HT1080 (cell line): Measurements from ENCODE around the gene PTPRG. TPM values are rescaled to one million over a fixed set of nuclear protein-coding genes. Genes with fewer than 3 reads are reported as not detected.
A peak's percentile ranks its signal among the peaks of the same experiment; 100 is the strongest.
"Not testable (repeated sequence)": the region's sequence is repeated elsewhere in the genome, so short reads cannot be mapped to it uniquely, and the experiment has no call there.

ENCODE experiments used
- DNase-seq: peaks from one replicate; pipeline ENCODE4 v3.0.0-alpha.2; 2015; ENCODE audit warnings: low read depth
- total RNA-seq: library from RNA; depleted of rRNA; stranded (reverse); fragments of >200 nt; shearing (Covaris generic); gene quantifications from 2 replicates; pipeline ENCODE4 v1.2.3, GENCODE V29; 2014

The PTPRG gene
- total RNA-seq, 1 experiment from 2014 or later = 41.1 TPM

DNA sequence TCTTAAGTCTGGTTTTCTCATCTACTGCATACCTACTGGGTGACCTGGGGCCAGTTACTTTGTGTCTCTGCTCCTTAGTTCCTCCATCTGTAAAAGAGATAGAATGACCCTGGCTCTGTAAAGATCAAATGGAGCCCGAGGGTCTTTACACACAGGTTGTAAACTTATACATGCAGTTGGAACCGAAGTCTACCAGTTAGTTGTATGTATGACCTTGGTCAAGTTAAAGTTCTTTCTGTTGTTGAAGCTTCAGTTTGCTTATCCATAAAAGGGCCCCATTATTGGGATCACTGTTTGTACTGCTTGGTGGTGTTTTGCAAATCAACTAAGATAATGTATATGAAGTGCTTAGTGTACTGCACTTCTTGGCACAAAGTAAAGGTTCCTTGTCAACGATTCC, 186.9 kb downstream of the PTPRG start:
- no peak for DNase-seq

DNA sequence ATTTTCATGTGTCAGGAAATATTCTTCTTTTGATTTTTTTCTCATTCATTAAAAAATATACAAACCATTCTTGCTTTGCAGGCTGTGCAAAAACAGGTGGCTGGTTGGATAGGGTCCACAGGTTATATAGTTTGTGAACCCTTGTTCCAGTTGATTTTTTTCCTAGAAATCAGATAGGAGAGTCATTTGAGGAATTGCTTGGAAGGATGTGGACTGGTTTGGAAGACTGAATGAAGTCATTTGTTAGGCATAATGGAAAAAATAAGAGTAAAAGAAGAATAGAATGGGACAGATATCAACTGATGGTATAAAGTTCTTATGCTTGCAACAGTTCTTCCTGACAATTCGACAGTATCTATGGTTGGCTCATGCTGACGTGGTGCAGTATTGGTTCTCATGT, 189.4 kb downstream of the PTPRG start:
- no peak for DNase-seq

DNA sequence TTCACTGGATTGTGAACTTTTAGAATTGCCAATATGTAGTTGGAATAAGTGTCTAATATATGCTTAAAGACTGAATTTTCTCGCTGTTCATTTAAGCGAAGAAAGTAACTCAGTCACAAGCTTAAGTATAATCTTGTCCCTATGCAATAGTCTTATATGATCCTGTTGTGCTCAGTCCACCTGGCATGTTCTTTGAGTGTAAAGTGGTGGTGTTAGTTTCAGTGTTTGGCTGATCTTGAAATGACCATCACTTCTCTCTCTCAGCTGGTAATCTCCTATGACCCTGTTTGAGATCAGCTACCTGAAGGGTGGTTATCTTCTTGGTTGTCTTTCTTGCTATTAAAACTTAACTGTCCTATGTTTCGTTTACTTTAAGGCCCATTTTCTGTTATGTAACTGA, 197.5 kb downstream of the PTPRG start:
- DNase-seq = no peak

DNA sequence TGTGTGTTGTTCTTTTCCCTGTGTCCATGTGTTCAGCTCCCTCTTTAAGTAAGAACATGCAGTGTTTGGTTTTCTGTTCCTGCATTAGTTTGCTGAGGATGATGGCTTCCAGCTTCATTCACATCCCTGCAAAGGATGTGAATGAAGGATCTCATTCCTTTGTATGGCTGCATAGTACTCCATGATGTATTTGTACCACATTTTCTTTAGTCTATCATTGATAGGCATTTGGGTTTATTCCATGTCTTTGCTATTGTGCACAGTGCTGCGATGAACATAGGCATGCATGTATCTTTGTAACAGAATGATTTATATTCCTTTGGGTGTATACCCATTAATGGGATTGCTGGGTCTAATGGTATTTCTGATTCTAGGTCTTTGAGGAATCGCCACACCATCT, 199.4 kb downstream of the PTPRG start:
- not testable (repeated sequence) for DNase-seq

DNA sequence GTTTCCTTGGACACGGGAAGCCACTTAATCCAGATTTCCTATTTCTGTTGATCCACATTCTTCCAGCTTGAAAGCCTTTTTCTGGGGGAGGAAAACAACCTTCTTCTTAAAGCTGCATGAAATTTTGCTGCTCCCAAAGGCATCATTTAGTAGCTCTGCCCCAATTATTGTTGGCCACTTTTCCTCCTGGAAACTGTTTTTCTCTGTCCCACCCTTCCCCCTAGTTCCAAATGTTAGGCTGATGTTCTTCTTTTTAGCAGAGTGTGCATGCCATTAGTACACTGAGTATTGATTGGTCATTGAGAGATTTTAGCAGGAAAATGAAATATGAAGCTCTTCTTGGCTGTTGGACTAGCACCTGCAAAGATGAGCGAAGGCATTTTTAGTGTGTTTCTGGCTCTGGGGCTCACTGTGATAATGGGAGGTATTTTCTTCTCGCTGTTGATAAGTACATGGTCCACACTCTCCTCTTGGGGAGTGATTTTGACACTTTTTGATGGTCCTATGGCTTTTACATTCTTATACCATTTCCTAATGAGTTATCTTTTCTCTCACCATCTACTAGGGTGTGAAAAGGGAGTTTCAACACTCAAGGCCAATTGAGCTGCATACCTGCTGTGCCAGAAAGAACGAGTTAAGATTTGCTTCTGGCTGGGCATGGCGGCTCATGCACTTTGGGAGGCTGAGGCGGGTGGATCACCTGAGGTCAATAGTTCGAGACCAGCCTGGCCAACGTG, 200.5 kb downstream of the PTPRG start:
- no peak for DNase-seq

GRCh38 chr3:61765157-61765876, 203.9 kb downstream of the PTPRG start:
- peak; percentile 18 for DNase-seq

GRCh38 chr3:61768284-61769037, 207.1 kb downstream of the PTPRG start:
- DNase-seq = peak; percentile 22

DNA sequence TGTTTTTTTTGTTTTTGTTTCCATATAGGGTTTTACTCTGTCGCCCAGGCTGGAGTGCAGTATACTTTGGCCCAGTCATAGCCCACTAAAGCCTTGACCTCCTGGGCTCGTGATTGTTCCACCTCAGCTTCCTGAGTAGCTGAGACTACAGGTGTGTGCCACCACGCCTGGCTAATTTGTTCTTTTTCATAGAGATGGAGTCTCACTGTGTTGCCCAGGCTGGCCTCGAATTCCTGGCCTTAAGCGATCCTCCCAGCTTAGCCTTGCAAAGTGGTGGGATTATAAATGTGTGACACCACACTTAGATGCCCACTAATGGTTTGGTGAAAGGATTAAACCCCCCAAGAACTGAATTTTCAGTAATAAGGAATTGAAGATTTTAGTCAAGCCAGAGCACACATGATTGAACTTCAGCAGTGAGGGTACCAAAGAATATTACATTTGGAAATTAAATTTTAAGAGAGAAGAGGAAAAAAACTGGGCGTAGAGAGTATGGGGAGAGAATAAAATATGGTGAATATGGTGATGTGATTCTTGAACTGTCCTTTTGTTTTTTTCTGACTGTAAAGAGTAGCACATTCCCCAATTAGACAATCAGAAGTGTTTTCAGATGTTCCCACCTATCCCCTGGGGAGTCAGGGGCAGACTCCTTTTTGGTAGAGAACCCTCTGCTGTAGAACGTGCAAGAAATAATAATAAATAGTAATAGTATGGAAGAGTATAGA, 208.1 kb downstream of the PTPRG start:
- no peak for DNase-seq

- DNase-seq = peak; percentile 6
Measured at GRCh38 chr3:61771976-61772375, 210.6 kb downstream of the PTPRG start.

GRCh38 chr3:61772456-61772855, 211.1 kb downstream of the PTPRG start:
- DNase-seq = no peak

GRCh38 chr3:61774279-61774890, 213.0 kb downstream of the PTPRG start:
- DNase-seq = no peak

DNA sequence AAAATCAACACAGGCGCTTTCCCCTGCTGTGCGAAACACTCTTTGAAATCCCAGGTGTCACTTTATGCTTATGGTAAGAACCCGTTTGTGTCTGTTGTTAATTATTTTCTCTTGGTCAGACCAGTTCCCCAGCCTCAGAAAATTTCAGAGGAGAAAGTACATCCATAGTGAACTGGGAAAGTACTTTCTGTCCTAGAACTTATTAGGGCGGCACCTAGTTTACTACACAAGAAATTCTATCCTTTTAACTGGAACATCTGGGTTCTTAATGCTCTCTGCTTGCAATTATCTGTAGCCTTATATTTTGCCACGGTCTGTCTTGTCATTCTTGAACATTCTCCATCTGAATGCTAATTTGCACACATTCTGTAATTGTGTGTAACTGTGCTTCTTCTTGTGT, 215.0 kb downstream of the PTPRG start:
- no peak for DNase-seq

- no peak for DNase-seq
Measured at GRCh38 chr3:61777483-61777882, 216.1 kb downstream of the PTPRG start.

DNA sequence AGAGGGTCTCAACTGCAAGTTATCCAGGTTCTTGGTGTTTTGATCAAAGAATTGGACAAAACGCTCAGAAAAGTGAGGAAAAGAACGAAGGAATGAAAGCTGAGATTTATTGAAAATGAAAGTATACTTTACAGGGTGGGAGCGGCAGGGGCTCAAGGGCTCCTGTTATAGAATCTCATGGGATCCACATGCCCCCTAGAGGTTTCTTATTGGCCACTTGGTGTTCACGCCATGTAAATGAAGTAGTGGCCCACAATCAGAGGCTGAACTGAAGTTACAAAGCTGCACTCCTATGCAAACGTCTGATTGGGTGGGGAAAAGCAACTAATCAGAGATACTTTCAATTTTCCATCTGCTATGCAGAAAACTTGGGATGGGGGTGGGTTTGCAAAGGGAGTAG, 216.7 kb downstream of the PTPRG start:
- no peak for DNase-seq

DNA sequence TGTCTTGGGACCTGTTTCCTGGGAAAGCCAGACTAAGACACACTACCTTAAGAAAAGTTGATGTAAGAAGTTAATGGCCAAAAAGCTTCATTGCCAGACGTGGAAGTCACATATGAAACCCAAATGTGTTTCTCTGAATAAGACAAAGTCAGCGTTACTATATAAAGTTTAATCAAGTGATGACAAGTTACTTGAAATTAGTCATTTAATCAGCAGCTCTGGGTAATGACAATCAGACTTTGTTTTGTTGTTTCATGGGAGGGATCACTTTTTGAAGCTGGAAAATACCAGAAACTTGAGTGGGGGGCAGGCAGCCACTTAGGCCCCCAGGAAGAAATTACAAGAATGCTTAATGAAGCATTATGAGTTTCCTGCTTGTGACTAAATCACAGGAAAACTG, 218.6 kb downstream of the PTPRG start:
- DNase-seq = no peak

DNA sequence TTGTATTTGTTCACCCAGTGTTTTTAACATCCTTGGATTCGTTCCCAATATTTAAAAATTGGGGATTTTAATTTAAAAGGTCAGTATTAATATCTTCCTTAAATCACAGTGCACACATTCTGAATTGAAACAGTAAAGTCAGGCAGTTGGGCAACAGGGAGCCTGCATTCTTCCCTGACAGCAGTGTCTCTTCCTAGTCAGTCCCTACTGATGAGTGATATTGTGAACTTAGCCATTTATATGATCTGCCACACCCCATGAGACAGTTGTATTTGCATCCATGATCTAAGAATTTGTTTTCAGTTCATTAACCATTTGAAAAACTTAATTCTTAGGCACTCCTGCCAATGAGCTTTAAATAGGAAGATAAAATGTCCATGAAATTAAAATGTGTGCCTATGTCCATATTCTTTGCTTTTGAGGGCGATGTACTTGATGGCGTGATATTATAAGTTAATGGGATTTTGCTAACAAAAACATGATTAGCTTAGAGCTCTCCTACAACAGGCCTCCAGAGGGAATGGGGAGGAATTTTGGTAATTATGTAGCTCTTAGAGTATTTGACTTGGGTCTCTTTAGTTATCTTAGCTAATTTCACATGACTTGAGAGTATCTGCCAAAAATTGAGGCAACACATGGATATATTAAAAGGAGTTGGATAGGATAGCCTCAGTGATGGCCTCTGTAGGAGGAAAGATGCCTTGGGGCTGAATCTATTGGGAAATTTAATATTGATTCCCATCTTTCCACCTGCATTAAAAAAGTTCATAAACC, 219.3 kb downstream of the PTPRG start:
- no peak for DNase-seq

DNA sequence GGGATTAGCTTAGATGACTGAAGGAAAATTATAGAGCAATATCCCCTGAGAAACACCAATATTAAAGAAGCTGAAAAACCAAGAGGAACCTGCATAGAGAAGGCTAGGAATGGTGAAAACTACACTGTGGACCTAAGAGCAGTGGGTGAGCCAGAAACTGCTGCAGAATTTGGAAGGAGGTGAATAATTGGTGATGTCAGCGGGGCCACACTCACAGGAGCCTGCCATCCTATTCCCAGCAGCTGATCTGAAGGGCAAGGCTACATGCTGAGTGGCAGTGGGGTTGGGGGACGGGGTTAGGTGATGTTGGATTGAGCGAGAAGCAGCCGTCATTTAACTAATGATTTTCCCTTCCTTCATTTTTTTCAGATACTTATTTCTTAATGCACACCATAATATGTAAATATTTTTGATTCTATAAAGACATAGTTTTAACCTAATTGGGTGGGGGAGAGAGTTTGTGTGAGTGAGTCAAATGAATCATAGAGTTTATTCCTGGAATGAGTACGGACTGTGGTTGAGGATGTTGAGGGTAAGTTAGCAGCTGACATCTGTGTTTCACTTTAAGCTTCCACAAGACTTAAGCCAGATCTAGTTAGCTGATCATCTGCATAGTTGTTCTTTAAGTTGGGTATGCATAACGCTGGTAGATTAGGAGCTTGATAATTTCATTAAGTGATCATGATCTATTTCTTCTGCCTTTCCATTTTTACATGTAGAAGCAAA, 222.8 kb downstream of the PTPRG start:
- DNase-seq = peak; percentile 77

DNA sequence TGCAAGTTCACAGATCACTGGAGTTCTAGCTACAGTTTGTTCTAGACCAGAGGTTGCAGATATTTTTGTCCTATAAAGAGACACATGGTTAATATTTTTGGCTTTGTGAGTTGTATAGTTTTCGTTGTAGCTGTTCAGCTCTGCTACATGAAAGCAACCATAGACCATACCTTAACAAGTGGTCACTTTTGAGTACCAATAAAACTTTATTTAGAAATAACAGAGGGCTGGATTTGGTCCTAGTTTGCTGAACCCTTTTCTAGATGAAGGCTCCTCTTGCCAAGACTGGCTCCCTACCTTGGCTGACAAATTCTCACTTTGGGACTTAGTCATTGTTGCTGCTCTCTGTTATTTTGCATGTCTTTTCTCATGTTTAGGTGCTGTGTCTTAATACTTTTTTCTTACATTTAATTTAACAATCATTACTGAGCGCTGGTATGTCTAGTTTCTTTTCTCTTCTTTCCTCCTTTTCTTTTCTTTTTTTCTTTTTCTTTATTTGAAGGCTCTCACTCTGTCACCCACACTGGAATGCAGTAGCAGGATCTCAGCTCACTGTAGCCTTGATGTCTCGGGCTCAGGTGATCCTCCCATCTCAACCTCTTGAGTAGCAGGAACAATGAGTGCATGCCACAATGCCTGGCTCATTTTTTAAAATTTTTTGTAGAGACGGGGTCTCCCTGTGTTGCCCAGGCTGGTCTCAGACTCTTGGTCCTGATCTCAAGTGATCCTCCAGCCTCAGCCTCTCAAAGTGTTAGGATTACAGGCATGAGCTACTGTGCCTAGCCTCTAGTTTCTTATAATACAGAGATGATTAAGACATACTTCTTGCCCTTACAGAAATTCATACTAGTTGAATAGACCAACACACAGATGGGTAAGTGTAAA, 227.5 kb downstream of the PTPRG start:
- no peak for DNase-seq

DNA sequence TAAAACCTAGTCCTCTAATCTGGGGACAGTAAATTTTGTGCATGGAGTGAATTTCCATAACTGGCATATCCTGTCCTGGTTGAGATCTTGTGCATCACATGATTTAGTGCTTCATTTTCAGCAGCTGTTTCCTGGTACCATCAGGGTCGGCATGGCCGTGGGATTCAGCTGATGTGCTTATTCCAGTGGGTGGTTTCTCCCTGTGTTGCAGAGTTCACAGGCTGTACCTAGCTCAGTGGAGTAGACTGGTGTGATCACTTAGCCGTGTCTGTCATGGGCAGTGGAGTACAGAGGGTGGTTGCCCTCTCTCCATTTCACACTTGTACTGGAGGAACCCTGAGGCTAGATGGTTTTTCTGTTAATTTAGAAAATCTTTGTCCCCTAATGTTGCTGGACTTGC, 228.5 kb downstream of the PTPRG start:
- no peak for DNase-seq
